Muscle of leg (tissue), 11 donors: Measurements from ENCODE around the gene PLA2G2D. TPM values are rescaled to one million over a fixed set of nuclear protein-coding genes. Genes with fewer than 3 reads are reported as not detected.

Source experiments
- DNase-seq: peaks from one replicate; pipeline ENCODE4 v3.0.0; 2013
- H3K27ac ChIP-seq: one replicate; pipeline ENCODE4 v1.5.1; 2013; ENCODE audit warnings: mild to moderate bottlenecking, low read length, control low read depth
- H3K27me3 ChIP-seq: one replicate; pipeline ENCODE4 v1.6.1; 2013; ENCODE audit warnings: low read length; ENCODE audit not compliant: control insufficient read depth, insufficient read depth
- H3K36me3 ChIP-seq: one replicate; pipeline ENCODE4 v1.6.1; 2013; ENCODE audit warnings: low read length; ENCODE audit not compliant: control insufficient read depth, insufficient read depth
- H3K4me1 ChIP-seq: one replicate; pipeline ENCODE4 v1.6.1; 2013; ENCODE audit warnings: low read length; ENCODE audit not compliant: control insufficient read depth, insufficient read depth
- H3K4me3 ChIP-seq: one replicate; pipeline ENCODE4 v1.5.1; 2013; ENCODE audit warnings: low read length, control low read depth
- H3K9me3 ChIP-seq: replicated peaks from 2 replicates; pipeline ENCODE4 v1.6.1; 2013; ENCODE audit warnings: low read depth, low read length; ENCODE audit not compliant: control insufficient read depth
- WGBS: methylation state at CpG from one replicate; pipeline ENCODE4 v1.1.5; 2013; ENCODE audit warnings: missing lambda C conversion rate; ENCODE audit not compliant: insufficient coverage; 5-methylcytosine and 5-hydroxymethylcytosine counted together
- polyA plus RNA-seq, 8 donors: library from polyadenylated mRNA; unstranded; fragments of 120-200 nt; gene quantifications; one replicate each; pipeline versions ENCODE4 v1.2.1 to v1.2.3, GENCODE V29; 2013; ENCODE audit warnings: inconsistent platforms in 1 of 8, low replicate concordance in 1 of 8; ENCODE audit not compliant: insufficient read length in 8 of 8, insufficient read depth in 1 of 8
- total RNA-seq: library from RNA; stranded (reverse); fragments of 120-200 nt; gene quantifications from one replicate; pipeline ENCODE4 v1.2.4, GENCODE V29; 2013

Gene PLA2G2D
- total and polyA plus RNA-seq, 9 donors, result 0.05 TPM; not detected in 8

DNA sequence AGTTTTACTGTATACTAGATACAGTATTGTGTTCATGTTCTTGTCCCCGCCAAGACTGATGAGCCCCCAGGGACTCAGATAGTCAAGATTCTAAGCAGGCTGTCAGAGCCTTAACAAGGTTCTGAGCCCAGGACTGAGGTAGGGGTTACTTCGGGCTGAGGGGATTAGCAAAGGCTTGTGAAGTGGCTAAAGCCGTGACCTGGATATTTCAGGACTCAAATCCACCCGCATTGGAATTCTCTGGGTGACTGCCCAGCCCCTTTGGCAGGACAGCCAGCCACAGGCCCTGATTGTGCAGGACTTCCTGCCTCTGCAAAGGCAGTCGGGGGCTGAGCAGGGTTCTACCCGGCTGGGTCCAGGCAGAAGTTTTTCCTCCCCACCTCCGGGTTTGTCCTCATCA, 49.5 kb downstream of the PLA2G2D start, which contains the start of gene PLA2G5:
Gene PLA2G5 (plus strand): TSS at position 321 of the 400 bp plus-strand sequence. CDS start 14,637 bp downstream, outside the sequence.
- 13% methylated on average over 7 of the region's 7 CpGs for WGBS
- DNase-seq, result peak; percentile 37
- H3K4me3 ChIP-seq, result no peak within 1 kb of the TSS
- peaks cover 8% of the 10 kb centered on the region for H3K4me1 ChIP-seq
- H3K27ac ChIP-seq, result no peak within 1 kb of the TSS
- H3K36me3 ChIP-seq, result no peaks in the 10 kb centered on the region
- H3K27me3 ChIP-seq, result peaks cover 2% of the 10 kb centered on the region
- H3K9me3 ChIP-seq, result no peaks in the 10 kb centered on the region

DNA sequence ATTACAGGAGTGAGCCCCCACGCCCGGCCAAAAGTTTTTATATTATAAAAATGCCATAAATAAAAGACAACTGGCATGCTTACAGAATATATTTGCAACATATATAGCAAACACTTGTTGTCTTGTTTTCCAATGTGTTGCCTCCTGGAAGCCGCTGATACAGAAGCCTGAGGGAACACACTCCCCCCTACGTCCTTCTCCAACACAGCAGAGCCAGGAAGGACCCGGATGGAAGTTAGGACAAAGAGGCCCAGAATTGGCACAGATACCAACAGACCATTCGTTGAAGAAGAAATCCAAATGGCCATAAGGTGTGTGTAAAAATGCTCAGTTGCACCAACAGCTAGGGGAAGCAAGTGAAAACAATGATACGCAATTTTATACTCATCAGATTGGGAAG, 50.6 kb downstream of the PLA2G2D start:
- 100% methylated on average over 2 of the region's 7 CpGs for WGBS
- Histone ChIP-seq H3K27me3 (no peaks in the 10 kb centered on the region), H3K27ac (no peak overlapping the region), H3K36me3 (no peaks in the 10 kb centered on the region), H3K4me1 (peaks cover 8% of the 10 kb centered on the region), H3K4me3 (no peak overlapping the region), H3K9me3 (no peaks in the 10 kb centered on the region)
- no peak for DNase-seq

DNA sequence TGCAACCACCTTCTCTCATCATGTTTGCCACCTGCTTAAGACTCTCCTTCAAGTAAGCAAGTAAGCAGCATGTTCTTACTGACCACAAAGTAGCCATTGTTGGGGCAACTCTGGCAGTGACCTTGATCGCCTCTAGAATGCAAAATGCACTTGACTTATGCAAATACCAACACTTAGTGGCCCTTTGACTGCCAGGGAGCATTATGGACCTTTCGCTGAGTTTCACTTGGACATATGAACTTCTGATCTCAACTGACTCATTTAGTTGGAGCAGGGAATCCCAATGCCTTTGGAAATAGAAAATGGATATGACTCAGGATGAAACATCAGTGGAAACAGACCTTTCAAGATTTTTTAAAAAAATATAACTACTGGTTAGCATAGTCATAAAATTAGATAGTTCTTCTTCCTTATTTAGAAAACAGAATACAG, 55.5 kb downstream of the PLA2G2D start:
- Histone ChIP-seq H3K4me3 (no peak overlapping the region), H3K4me1 (no peaks in the 10 kb centered on the region), H3K36me3 (no peaks in the 10 kb centered on the region), H3K27ac (no peak overlapping the region), H3K9me3 (no peaks in the 10 kb centered on the region), H3K27me3 (no peaks in the 10 kb centered on the region)
- no peak for DNase-seq
- WGBS, result 100% methylated on average over 1 of the region's 2 CpGs

Other genes starting within 250 kb of the PLA2G2D start
- gene OTUD3, start 237.1 kb downstream of the PLA2G2D start, total RNA-seq, result 6.8 TPM
- gene OTUD3, start 237.1 kb downstream of the PLA2G2D start, polyA plus RNA-seq, result 1 to 10 TPM; 5.1 to 9.3 (median 6.4) TPM
- not detected for gene PLA2G2E, start 195.9 kb downstream of the PLA2G2D start, total RNA-seq
- gene PLA2G2E, start 195.9 kb downstream of the PLA2G2D start, polyA plus RNA-seq, result not detected
- 0.35 TPM for gene PLA2G2A, start 139.9 kb downstream of the PLA2G2D start, total RNA-seq
- gene PLA2G2A, start 139.9 kb downstream of the PLA2G2D start, polyA plus RNA-seq, result 1 to 10 TPM in 6 of 8 donors, under 1 TPM in 2; 0.54 to 2.4 (median 1.7) TPM
- gene PLA2G5, start 49.3 kb downstream of the PLA2G2D start, total RNA-seq, result 0.13 TPM
- gene PLA2G5, start 49.3 kb downstream of the PLA2G2D start, polyA plus RNA-seq, result under 1 TPM in 4 of 8 donors, not detected in 4; 0.10 to 0.28 (median 0.26) TPM
- not detected for gene PLA2G2F, start 19.8 kb upstream of the PLA2G2D start, total RNA-seq
- gene PLA2G2F, start 19.8 kb upstream of the PLA2G2D start, polyA plus RNA-seq, result not detected
- 0.22 TPM for gene UBXN10, start 66.6 kb upstream of the PLA2G2D start, total RNA-seq
- gene UBXN10, start 66.6 kb upstream of the PLA2G2D start, polyA plus RNA-seq, result under 1 TPM; 0.24 to 0.52 (median 0.31) TPM
- gene PLA2G2C, start 67.0 kb upstream of the PLA2G2D start, total RNA-seq, result not detected
- under 1 TPM in 3 of 8 donors, not detected in 5; 0.04 TPM for gene PLA2G2C, start 67.0 kb upstream of the PLA2G2D start, polyA plus RNA-seq
- gene VWA5B1, start 171.3 kb upstream of the PLA2G2D start, total RNA-seq, result 0.04 TPM
- under 1 TPM; 0.16 to 0.65 (median 0.27) TPM for gene VWA5B1, start 171.3 kb upstream of the PLA2G2D start, polyA plus RNA-seq